CD14-positive monocyte (primary cell): ENCODE data around the gene JARID2. TPM values are rescaled to one million over a fixed set of nuclear protein-coding genes. Genes with fewer than 3 reads are reported as not detected.
A peak's percentile ranks its signal among the peaks of the same experiment; 100 is the strongest.

ENCODE experiments used
- DNase-seq, 3 donors: peaks; one replicate each; pipeline ENCODE4 v3.0.0-alpha.2; 2011 to 2022
- H2AFZ ChIP-seq: 2 replicates; pipeline ENCODE4 v1.6.0; 2012; ENCODE audit warnings: mild to moderate bottlenecking, low read depth, low read length, inconsistent platforms; ENCODE audit not compliant: insufficient read depth, poor library complexity, severe bottlenecking
- H3K27ac ChIP-seq, 2 donors: 1 replicate in 1 of 2; 2 replicates in 1 of 2; pipeline ENCODE4 v1.5.1; 2012 to 2013; ENCODE audit warnings: low read length in 2 of 2, control low read depth in 1 of 2, inconsistent platforms in 1 of 2, low read depth in 1 of 2, mild to moderate bottlenecking in 1 of 2
- H3K27me3 ChIP-seq, 2 donors: one replicate each; pipeline versions ENCODE4 v1.6.0 to v1.6.1; 2011 to 2013; ENCODE audit warnings: low read length in 2 of 2; ENCODE audit not compliant: control insufficient read depth in 2 of 2, insufficient read depth in 2 of 2
- H3K36me3 ChIP-seq, 2 donors: replicated peaks in 1 of 2; 1 replicate in 1 of 2; 2 replicates in 1 of 2; pipeline versions ENCODE4 v1.5.1 to v1.6.1; 2012 to 2013; ENCODE audit warnings: low read length in 2 of 2, control low read depth in 1 of 2, inconsistent platforms in 1 of 2, mild to moderate bottlenecking in 1 of 2; ENCODE audit not compliant: insufficient read depth in 2 of 2, control insufficient read depth in 1 of 2
- H3K4me1 ChIP-seq, 2 donors: 1 replicate in 1 of 2; 2 replicates in 1 of 2; pipeline versions ENCODE4 v1.5.1 to v1.6.1; 2012 to 2013; ENCODE audit warnings: low read length in 2 of 2, control low read depth in 1 of 2, inconsistent platforms in 1 of 2, mild to moderate bottlenecking in 1 of 2, moderate library complexity in 1 of 2; ENCODE audit not compliant: insufficient read depth in 2 of 2, control insufficient read depth in 1 of 2
- H3K4me2 ChIP-seq: replicated peaks from 2 replicates; pipeline ENCODE3; 2012; ENCODE audit warnings: low read length, moderate library complexity, mild to moderate bottlenecking; ENCODE audit not compliant: poor library complexity, severe bottlenecking; ENCODE audit errors: extremely low read depth
- H3K4me3 ChIP-seq, 3 experiments: fragments of 200-600 bp in 1 of 3; sonication (generic) in 1 of 3; replicated peaks in 1 of 3; 1 replicate in 2 of 3; 2 replicates in 1 of 3; pipeline ENCODE4 v1.5.1; 2011 to 2013; ENCODE audit warnings: low read length in 3 of 3, mild to moderate bottlenecking in 3 of 3, control low read depth in 2 of 3, low read depth in 2 of 3, inconsistent platforms in 1 of 3, moderate library complexity in 1 of 3
- H3K79me2 ChIP-seq: 2 replicates; pipeline ENCODE4 v1.6.0; 2012; ENCODE audit warnings: mild to moderate bottlenecking, control low read depth, inconsistent platforms, low read length, moderate library complexity; ENCODE audit not compliant: insufficient read depth
- H3K9ac ChIP-seq: 2 replicates; pipeline ENCODE4 v1.6.0; 2017; ENCODE audit warnings: low read length, mild to moderate bottlenecking; ENCODE audit not compliant: insufficient read depth, poor library complexity, severe bottlenecking
- H3K9me3 ChIP-seq, 2 donors: replicated peaks in 1 of 2; 1 replicate in 1 of 2; 2 replicates in 1 of 2; pipeline versions ENCODE4 v1.5.1 to v1.6.1; 2012 to 2013; ENCODE audit warnings: low read length in 2 of 2, control low read depth in 1 of 2; ENCODE audit not compliant: control insufficient read depth in 1 of 2, insufficient read depth in 1 of 2
- H4K20me1 ChIP-seq: 2 replicates; pipeline ENCODE4 v1.6.0; 2012; ENCODE audit warnings: mild to moderate bottlenecking, low read length, control low read depth, moderate library complexity; ENCODE audit not compliant: insufficient read depth
- H3K27ac Mint-ChIP-seq, 7 donors: one replicate each; pipeline ENCODE4 v1.8.0; 2020; ENCODE audit warnings: mild to moderate bottlenecking in 7 of 7, mixed read lengths in 7 of 7, moderate library complexity in 6 of 7, inconsistent platforms in 2 of 7
- H3K27me3 Mint-ChIP-seq, 3 donors: one replicate each; pipeline ENCODE4 v1.8.0; 2021 to 2022; ENCODE audit warnings: low read depth in 3 of 3, mild to moderate bottlenecking in 3 of 3, mixed read lengths in 3 of 3, moderate library complexity in 3 of 3, inconsistent platforms in 1 of 3
- H3K36me3 Mint-ChIP-seq, 2 donors: one replicate each; pipeline ENCODE4 v1.8.0; 2020; ENCODE audit warnings: mixed read lengths in 2 of 2, inconsistent platforms in 1 of 2, mild to moderate bottlenecking in 1 of 2
- H3K4me1 Mint-ChIP-seq: one replicate; pipeline ENCODE4 v1.8.0; 2020; ENCODE audit warnings: mild to moderate bottlenecking, mixed read lengths
- H3K4me3 Mint-ChIP-seq, 2 donors: one replicate each; pipeline ENCODE4 v1.8.0; 2020; ENCODE audit warnings: mild to moderate bottlenecking in 2 of 2, mixed read lengths in 2 of 2, moderate library complexity in 1 of 2
- H3K9me3 Mint-ChIP-seq, 7 donors: one replicate each; pipeline ENCODE4 v1.8.0; 2020 to 2022; ENCODE audit warnings: mixed read lengths in 7 of 7, mild to moderate bottlenecking in 6 of 7, moderate library complexity in 6 of 7, inconsistent platforms in 2 of 7
- CTCF ChIP-seq: fragments of 200-600 bp; IDR thresholded peaks from one replicate; pipeline ENCODE4 v1.8.0; 2022; ENCODE audit warnings: antibody characterized with exemption, mild to moderate bottlenecking
- WGBS: methylation state at CpG from one replicate; pipeline ENCODE4 v1.1.5; 2013; ENCODE audit warnings: missing lambda C conversion rate; ENCODE audit not compliant: insufficient coverage; 5-methylcytosine and 5-hydroxymethylcytosine counted together
- intact Hi-C, 2 donors: fragments of 100-400 bp; cut with micrococcal nuclease; formaldehyde crosslinking; loops; one replicate each; pipeline versions ENCODE4 v1.15.0 to v1.15.1; 2023
- polyA plus RNA-seq, 3 donors: library from polyadenylated mRNA; depleted of rRNA in 1 of 3; unstranded in 2 of 3; stranded (reverse) in 1 of 3; fragments of 300-500 nt in 2 of 3; fragments of >200 nt in 1 of 3; fragmentation: Illumina TruSeq in 2 of 3; gene quantifications; 1 replicate in 2 of 3; 2 replicates in 1 of 3; pipeline ENCODE4 v1.2.3, GENCODE V29; 2012 to 2021

The JARID2 gene
- polyA plus RNA-seq, 3 donors: 6.8 to 17.5 (median 12.5) TPM

DNA sequence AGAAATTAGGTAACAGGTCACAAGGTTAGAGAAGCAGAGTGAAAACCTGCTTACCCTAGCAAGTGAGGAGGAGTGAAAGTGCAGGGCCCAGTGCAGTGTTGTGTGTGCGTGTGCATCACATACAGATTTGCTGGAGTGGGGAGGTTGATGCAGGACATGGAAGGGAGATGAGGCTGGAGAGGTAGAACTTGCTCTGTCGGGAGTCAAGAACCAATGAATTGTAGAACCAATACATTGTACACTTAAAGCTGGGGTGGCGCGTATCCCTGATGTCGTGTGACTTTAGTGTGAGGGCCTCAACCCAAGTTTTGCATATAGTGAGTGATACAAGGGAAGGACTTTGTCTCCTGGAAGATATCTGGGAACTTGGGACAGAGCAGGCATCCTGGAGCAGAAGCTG, 48.6 kb downstream of the JARID2 start:
- H3K4me2 ChIP-seq: no peak overlapping the region
- DNase-seq: no peak
- H3K27ac Mint-ChIP-seq: peak overlapping the region in 6 of 7 donors; percentile 1 to 41 (median 10)
- H4K20me1 ChIP-seq: peaks cover 100% of the 10 kb centered on the region
- no peak overlapping the region for H3K4me3 Mint-ChIP-seq
- TF ChIP-seq CTCF: no peak
- H3K36me3 Mint-ChIP-seq: peaks cover 34 to 43% of the 10 kb centered on the region in 2 donors
- WGBS: 90% methylated on average over 4 of the region's 5 CpGs
- no peaks in the 10 kb centered on the region for H3K9me3 Mint-ChIP-seq
- no peak overlapping the region for H3K4me3 ChIP-seq
- H3K9me3 ChIP-seq: no peaks in the 10 kb centered on the region
- H2AFZ ChIP-seq: no peak overlapping the region
- H3K36me3 ChIP-seq: peaks cover 0 to 11% of the 10 kb centered on the region in 2 donors
- H3K27me3 Mint-ChIP-seq: peaks cover 0 to 4% (median 0%) of the 10 kb centered on the region in 3 donors
- peaks cover 82% of the 10 kb centered on the region for H3K4me1 Mint-ChIP-seq
- no peak overlapping the region for H3K9ac ChIP-seq
- H3K79me2 ChIP-seq: peaks cover 100% of the 10 kb centered on the region
- intact Hi-C loops: no loop called here
- no peak overlapping the region for H3K27ac ChIP-seq
- no peaks in the 10 kb centered on the region for H3K27me3 ChIP-seq
- H3K4me1 ChIP-seq: peaks cover 47 to 56% of the 10 kb centered on the region in 2 donors

- Histone ChIP-seq H3K4me3 (no peak overlapping the region), H3K4me2 (no peak overlapping the region), H3K4me1 (peaks cover 62 to 71% of the 10 kb centered on the region in 2 donors), H2AFZ (no peak overlapping the region), H3K36me3 (peaks cover 0 to 6% of the 10 kb centered on the region in 2 donors), H3K79me2 (peaks cover 100% of the 10 kb centered on the region), H4K20me1 (peaks cover 100% of the 10 kb centered on the region), H3K9me3 (no peaks in the 10 kb centered on the region), H3K27me3 (no peaks in the 10 kb centered on the region), H3K9ac (no peak overlapping the region), H3K27ac (peak overlapping the region in 1 of 2 donors; percentile 42)
- DNase-seq: no peak
- H3K9me3 Mint-ChIP-seq: no peaks in the 10 kb centered on the region
- peaks cover 32 to 38% of the 10 kb centered on the region in 2 donors for H3K36me3 Mint-ChIP-seq
- H3K4me3 Mint-ChIP-seq: no peak overlapping the region
- WGBS: no CpG with 5 or more reads among the region's 5 CpGs
- intact Hi-C loops: loop anchor here in 1 of 2 donors (5.0 kb wide), 2 partner anchors 36 to 39 kb away; no protein-coding TSS in a partner anchor
- peak overlapping the region in 6 of 7 donors; percentile 2 to 83 (median 62) for H3K27ac Mint-ChIP-seq
- peaks cover 0 to under 1% (median 0%) of the 10 kb centered on the region in 3 donors for H3K27me3 Mint-ChIP-seq
- peaks cover 88% of the 10 kb centered on the region for H3K4me1 Mint-ChIP-seq
- no peak for TF ChIP-seq CTCF
Observed at GRCh38 chr6:15296249-15296648, 50.4 kb downstream of the JARID2 start.
